Vagina (tissue), 2 donors: ENCODE results near the gene CCDC178. TPM values are rescaled to one million over a fixed set of nuclear protein-coding genes. Genes with fewer than 3 reads are reported as not detected.
"Not testable (repeated sequence)": the region's sequence is repeated elsewhere in the genome, so short reads cannot be mapped to it uniquely, and the experiment has no call there.

Experiments used
- DNase-seq, 2 donors: peaks; one replicate each; pipeline ENCODE4 v3.0.0-alpha.2; 2017; ENCODE audit errors: extremely low spot score in 2 of 2
- H3K27ac ChIP-seq: fragments of 200-600 bp; sonication (generic); one replicate; pipeline ENCODE4 v1.5.1; 2019
- H3K27me3 ChIP-seq: fragments of 200-600 bp; sonication (generic); one replicate; pipeline ENCODE4 v1.5.1; 2019
- H3K36me3 ChIP-seq, 2 donors: fragments of 200-600 bp; sonication (generic); one replicate each; pipeline ENCODE4 v1.5.1; 2017 to 2019
- H3K4me1 ChIP-seq: fragments of 200-600 bp; sonication (generic); one replicate; pipeline ENCODE4 v1.5.1; 2019
- H3K4me3 ChIP-seq, 2 donors: fragments of 200-600 bp; sonication (generic); 1 replicate in 1 of 2; 2 replicates in 1 of 2; pipeline ENCODE4 v1.5.1; 2016 to 2019
- H3K9me3 ChIP-seq: fragments of 200-600 bp; sonication (generic); one replicate; pipeline ENCODE4 v1.5.1; 2019
- CTCF ChIP-seq, 3 experiments: fragments of 450-650 bp in 2 of 3; fragments of 200-600 bp in 1 of 3; sonication (generic) in 1 of 3; IDR thresholded peaks; one replicate each; pipeline ENCODE4 v1.5.1; 2017 to 2019; ENCODE audit warnings: antibody characterized with exemption in 3 of 3, mild to moderate bottlenecking in 2 of 3, moderate library complexity in 2 of 3
- POLR2A ChIP-seq, 2 donors: fragments of 450-650 bp; IDR thresholded peaks; one replicate each; pipeline ENCODE4 v1.6.1; 2017; ENCODE audit warnings: antibody characterized with exemption in 2 of 2, mild to moderate bottlenecking in 2 of 2, moderate library complexity in 2 of 2
- POLR2AphosphoS5 ChIP-seq, 2 donors: sonication (generic); formaldehyde crosslinking; IDR thresholded peaks; one replicate each; pipeline ENCODE4 v1.9.0; 2017; ENCODE audit warnings: antibody characterized with exemption in 2 of 2, mild to moderate bottlenecking in 2 of 2, low read depth in 1 of 2; ENCODE audit not compliant: insufficient read depth in 1 of 2
- intact Hi-C: fragments of 100-400 bp; cut with DNase I; formaldehyde crosslinking; loops from one replicate; pipeline ENCODE4 v1.15.1; 2023
- total RNA-seq: library from RNA; depleted of rRNA; stranded (reverse); fragments of >200 nt; gene quantifications from one replicate; pipeline ENCODE4 v1.2.3, GENCODE V29; 2016

Gene CCDC178
- total RNA-seq, 1 donor from 2014 or later, result 10.8 TPM

DNA sequence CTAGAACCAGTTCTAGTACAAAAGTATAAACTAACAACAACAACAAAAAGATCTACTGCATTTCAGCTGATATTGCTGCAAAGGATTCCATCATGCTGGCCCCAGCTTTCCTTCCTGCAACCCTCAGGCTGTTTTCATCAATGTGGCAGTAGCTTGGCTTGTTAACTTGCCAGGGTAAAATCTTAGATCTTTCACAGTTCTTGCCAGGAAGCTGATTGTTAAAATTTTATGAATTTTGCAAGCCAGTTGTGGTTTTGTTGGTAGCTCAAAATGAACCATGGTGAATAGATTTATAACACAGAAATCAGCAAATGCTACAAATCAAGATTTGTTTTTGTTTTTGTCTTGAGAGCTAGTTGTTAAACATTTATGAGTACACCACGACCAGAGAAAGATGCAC, 19.3 kb downstream of the CCDC178 start:
- H3K4me1 ChIP-seq, result peaks cover 6% of the 10 kb centered on the region
- H3K4me3 ChIP-seq, result no peak overlapping the region
- H3K27me3 ChIP-seq, result no peaks in the 10 kb centered on the region
- H3K27ac ChIP-seq, result no peak overlapping the region
- no peaks in the 10 kb centered on the region for H3K9me3 ChIP-seq
- no peaks in the 10 kb centered on the region for H3K36me3 ChIP-seq
- no peak for TF ChIP-seq CTCF (IDR thresholded peaks at IDR 0.05)
- peak in 1 of 2 donors; percentile 28 for TF ChIP-seq POLR2AphosphoS5 (IDR thresholded peaks at IDR 0.05; ENCODE audit: insufficient read depth in 1 of 2, low read depth in 1 of 2)
- intact Hi-C loops, result no loop called here
- DNase-seq, result no peak

DNA sequence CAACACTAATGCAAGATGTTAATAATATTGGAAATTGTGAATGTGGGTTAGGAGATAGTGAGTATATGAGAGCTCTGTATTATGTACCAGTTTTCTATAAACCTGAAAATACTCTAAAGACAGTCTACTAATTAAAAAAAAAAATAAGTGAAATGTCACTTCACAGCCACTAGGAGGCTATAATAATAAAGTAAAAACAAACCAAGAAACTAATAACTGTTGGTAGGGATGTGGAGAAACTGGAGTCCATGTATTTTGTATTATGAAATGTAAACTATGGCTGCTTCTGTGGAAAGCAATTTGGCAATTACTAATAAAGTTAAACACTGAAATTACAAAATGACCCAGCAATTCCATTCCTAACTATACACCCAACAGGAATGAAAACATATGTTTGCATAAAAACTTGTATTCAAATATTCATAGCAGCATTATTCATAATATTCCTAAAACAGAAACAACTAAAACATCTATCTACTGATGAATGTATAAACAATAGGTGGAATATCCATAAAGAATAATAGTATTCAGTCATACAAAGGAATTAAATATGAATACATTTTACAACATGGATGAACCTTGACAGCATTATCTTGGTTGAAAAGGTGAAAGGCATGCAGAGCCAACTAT, 36.2 kb downstream of the CCDC178 start:
- intact Hi-C loops, result no loop called here
- Histone ChIP-seq H3K4me1 (no peaks in the 10 kb centered on the region), H3K27me3 (no peaks in the 10 kb centered on the region), H3K4me3 (no peak overlapping the region), H3K36me3 (no peaks in the 10 kb centered on the region), H3K27ac (no peak overlapping the region), H3K9me3 (no peaks in the 10 kb centered on the region)
- TF ChIP-seq CTCF (IDR thresholded peaks at IDR 0.05) (peak in 1 of 3 experiments; percentile 6), POLR2A (IDR thresholded peaks at IDR 0.05) (no peak), POLR2AphosphoS5 (IDR thresholded peaks at IDR 0.05; ENCODE audit: insufficient read depth in 1 of 2, low read depth in 1 of 2) (no peak)
- DNase-seq, result no peak

DNA sequence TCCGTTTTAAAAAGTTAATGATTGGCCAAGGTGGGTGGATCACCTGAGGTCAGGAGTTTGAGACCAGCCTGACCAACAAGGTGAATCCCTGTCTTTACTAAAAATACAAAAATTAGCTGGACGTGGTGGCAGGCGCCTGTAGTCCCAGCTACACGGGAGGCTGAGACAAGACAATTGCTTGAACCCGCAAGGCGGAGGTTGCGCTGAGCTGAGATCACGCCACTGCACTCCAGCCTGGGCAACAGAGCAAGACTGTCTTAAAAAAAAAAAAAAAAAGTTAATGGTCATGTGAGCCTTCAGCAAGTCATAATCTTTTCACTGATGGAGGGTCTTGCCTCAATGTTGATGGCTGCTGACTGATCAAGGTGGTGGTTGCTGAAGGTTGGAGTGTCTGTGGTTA, 41.6 kb downstream of the CCDC178 start:
- H3K36me3 ChIP-seq, DNase-seq, H3K27me3 ChIP-seq, H3K4me3 ChIP-seq, H3K9me3 ChIP-seq, H3K27ac ChIP-seq, intact Hi-C loops, H3K4me1 ChIP-seq: not testable (repeated sequence)

DNA sequence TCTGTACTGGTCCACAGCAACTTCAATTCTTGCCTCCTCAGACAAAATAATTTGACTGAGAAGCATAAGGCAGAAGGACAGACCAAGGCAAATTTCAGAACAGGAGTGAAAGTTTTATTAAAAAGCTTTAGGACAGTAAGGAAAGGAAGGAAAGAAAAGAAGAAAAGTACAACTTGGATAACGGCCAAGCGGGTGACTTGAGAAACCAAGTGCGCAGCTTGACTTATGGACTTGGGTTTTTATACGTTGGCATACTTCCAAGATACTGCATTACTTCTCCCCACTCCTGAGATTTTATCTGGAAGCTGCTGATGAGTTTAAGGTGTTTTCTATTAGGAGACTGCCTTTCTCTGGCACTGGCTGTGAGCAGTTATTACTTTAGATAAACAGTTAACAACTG, 64.7 kb downstream of the CCDC178 start:
- no peak for TF ChIP-seq CTCF (IDR thresholded peaks at IDR 0.05)
- no peak for TF ChIP-seq POLR2AphosphoS5 (IDR thresholded peaks at IDR 0.05; ENCODE audit: insufficient read depth in 1 of 2, low read depth in 1 of 2)
- Histone ChIP-seq H3K27ac (no peak overlapping the region), H3K4me1 (no peaks in the 10 kb centered on the region), H3K9me3 (no peaks in the 10 kb centered on the region), H3K4me3 (no peak overlapping the region), H3K27me3 (no peaks in the 10 kb centered on the region), H3K36me3 (no peaks in the 10 kb centered on the region)
- no peak for DNase-seq
- intact Hi-C loops, result no loop called here

- no peak for TF ChIP-seq CTCF (IDR thresholded peaks at IDR 0.05)
- no peak for TF ChIP-seq POLR2AphosphoS5 (IDR thresholded peaks at IDR 0.05; ENCODE audit: insufficient read depth in 1 of 2, low read depth in 1 of 2)
- no peak for TF ChIP-seq POLR2A (IDR thresholded peaks at IDR 0.05)
- H3K27me3 ChIP-seq, result no peaks in the 10 kb centered on the region
- no peak overlapping the region for H3K27ac ChIP-seq
- H3K4me1 ChIP-seq, result no peaks in the 10 kb centered on the region
- no peaks in the 10 kb centered on the region for H3K9me3 ChIP-seq
- H3K4me3 ChIP-seq, result no peak overlapping the region
- intact Hi-C loops, result no loop called here
- no peak for DNase-seq
- no peaks in the 10 kb centered on the region for H3K36me3 ChIP-seq
Observed at GRCh38 chr18:33372442-33372841, 68.1 kb downstream of the CCDC178 start.
